Ramos (cell line): ENCODE results near the gene PRDM1.

Experiments used
- in situ Hi-C: fragments of 300-500 bp; cut with MboI; formaldehyde crosslinking; loops from one replicate; pipeline ENCODE4 v1.14.3; 2022; ENCODE audit warnings: low sequenced_read_pairs; ENCODE audit not compliant: unreplicated experiment

The PRDM1 gene

DNA sequence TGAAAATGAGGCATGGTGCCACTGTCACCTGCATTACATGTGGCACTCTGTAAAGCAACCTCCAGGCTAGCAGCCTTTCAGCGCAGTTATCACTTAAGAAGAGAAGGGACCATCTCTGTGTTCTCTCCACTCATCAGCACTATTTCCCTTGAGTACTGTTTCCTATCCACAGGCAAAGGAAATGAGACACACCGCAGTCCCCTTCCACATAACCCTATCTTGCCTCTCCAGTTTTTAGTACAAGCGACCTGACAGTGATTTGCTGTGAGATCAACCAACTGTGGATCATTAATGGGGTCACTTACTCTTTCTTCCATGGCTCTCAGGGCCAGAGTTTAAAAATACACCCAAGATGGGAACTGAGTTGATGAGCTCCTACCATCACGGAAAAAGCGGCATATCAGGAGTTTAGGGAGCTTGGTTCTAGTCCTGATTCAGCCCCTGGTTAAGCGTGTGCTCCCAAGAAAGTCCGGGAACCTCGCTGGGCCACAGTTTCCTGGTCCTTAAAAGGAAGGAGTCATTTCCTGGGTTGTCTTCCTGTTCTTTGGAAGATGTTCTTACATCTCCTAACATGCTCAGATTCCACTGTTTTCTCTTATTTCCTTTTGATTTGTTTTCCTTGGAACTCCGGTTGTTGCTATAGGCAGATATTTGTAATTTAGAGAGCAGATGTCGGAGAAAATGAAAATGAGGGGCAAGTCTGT lies 27.3 kb downstream of the PRDM1 start:
- in situ Hi-C loops, result no loop called here

DNA sequence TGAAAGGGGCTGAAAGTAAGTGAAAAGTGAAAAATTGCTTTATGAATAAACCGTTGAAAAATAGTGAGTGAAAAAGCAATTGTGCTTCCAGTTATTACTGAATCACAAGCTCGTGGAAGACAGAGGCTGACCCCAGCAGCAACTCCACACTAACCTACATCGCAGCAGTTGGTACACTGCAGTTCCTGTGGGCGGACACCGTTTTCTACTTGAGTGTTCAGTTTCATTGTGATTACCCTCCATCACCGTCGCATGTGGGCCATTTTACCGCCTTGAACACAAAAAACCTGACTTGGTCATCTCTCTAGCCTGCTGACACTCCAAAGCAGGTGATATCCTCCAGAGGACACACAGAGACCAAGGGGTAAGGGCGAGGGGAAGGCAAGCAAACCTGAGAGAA lies 28.4 kb downstream of the PRDM1 start:
- in situ Hi-C loops, result no loop called here

DNA sequence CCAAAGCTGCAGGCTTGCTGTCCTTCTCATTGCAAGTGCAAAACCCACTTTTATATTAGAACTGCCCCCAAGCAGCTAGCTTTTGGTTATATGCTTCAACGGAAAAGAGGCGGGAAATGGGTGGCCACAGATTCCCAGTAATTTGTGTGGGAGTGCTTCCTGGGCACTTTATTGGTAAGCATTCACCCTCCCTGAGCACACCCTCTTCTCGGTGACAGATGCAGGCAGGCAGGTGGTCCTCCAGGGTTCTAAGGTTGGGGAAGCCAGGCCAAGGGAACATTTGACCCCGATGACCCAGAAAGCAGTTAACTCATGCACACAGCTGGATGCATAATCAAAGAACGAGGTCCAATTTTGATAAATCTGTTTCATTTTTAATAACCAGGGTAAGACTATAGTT lies 29.1 kb downstream of the PRDM1 start:
- in situ Hi-C loops, result no loop called here

DNA sequence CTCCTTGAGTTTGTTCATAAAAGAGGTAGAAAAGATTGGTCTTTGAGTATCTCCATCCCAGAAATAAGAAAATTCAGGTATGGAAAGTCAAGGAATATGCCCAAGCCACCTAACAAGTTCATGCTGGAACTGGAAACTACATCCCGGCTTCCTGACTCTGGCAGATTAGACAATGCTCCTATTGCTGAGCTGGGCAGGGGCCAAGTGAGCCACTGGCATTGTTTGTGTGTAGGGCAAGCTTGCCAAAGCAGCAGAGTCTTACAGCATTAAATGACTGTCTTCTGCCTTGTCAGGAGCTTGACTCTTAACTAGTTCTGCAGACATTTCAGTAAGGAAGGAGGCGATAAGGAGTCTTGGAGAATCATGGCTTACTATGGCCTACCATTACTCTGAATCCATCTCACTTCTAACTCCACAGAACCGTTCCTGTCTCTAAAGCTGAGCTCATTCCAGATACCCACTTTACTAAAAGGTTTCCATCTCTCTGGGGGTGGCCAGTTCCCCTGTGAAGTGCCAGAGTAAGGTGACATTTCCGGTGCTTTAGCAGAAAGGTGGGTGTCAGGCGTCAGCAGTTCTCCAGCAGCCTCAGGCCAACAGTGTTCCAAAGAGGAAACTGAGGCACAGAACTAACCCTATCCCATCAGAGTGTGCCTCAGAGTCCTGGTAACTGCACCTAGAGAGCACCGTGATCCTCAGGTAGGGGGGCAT lies 30.1 kb downstream of the PRDM1 start:
- in situ Hi-C loops, result no loop called here

DNA sequence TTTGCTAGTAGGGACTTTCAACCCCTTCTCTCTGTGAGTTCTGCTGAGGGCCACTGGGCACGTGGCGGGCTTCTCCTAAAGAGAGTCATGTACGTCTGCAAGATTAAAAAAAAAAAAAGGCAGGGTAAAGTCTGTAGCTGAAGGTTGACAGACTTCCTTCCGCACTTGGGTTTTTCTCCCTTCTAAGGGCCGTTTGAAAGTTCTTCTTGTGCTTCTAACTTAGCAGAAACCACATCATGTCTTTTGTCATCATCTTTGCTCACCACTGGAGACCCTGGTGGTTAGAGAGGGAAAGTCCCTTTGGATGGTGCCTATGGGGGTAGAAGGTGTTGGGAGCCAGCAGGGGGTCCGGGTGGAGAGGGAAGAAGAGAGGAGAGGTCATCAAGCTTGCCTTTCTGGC lies 31.4 kb downstream of the PRDM1 start:
- in situ Hi-C loops, result no loop called here

DNA sequence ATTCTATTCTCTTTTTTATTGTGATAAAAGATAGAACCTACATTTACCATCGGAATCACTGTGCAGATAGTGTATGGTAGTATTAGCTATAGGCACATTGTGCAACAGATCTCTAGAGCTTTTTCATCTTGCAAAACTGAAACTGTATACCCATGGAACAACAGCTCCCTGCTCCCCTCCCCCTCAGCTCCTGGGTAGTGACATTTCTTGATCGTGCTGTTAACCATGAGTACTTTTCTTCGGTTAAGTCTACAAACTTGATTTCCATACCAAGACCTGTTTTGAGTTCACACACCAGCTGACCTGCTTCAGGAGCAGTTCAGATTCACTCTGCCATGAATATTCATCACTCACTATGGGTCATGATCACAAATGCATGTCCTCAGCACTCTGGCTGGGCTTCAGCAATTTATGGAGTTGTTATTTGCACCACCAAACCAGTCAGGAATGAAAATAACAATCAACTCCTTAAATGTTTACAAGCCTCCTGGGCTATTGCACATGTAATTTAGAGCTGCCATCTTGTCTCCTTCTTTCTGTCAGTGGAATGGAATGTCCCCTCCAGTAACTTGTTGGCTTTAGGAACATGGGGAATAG lies 32.8 kb downstream of the PRDM1 start:
- in situ Hi-C loops, result no loop called here

DNA sequence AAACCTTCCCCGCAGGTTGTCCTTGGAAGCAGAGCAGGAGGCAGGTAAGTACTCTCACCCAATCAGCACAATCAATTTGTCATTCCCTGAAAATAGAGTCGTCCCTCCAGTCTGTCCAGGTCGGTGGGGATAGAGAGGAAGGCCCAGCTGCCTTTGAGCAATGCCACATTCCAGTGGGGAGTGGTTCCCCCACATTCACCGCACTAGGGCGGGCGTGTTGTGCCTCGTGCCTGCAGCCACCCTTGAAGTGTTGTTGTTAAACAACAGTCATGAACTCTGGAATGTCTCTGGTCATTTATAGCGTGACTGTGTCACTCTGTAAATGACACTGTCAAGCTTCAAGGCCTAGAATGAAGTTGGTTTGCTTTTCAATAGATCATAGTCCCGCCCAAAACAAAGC lies 33.4 kb downstream of the PRDM1 start:
- in situ Hi-C loops, result no loop called here

DNA sequence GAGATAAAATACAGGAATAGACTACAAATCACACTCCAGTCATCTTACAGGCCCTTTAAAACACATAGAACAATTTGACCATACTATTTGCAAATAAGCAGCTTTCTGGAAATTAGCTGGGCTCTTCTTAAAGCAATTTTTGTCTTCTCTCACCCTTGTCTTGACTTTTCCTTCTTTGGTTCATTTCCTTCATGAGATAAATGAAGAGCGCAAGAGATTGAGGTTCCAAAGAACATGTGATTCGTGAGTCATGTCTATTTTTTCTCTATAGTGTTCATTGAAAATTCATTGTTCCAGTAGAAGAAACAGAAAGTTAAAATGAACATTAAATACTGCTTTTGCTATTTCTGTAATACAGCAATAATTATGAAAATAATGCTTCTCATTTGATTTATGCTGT lies 33.9 kb downstream of the PRDM1 start:
- in situ Hi-C loops, result no loop called here

DNA sequence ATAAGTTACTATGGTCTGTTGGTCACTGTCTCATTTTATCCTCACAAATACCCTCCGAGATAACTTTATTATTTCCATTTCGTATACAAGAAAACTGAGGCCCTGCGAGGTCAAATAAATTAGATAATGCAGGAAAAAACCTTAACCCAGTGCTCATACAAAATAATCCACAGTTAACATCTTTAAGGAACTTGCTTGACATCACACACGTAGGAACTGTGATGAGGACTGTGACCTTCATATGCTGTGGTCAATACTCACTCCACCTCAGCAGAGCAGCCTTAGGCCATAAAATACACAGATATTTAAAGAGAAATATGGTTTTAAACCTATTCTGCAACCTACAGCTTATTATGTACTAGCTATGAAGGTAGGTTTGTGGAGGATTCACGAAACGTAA lies 34.3 kb downstream of the PRDM1 start:
- in situ Hi-C loops, result no loop called here

DNA sequence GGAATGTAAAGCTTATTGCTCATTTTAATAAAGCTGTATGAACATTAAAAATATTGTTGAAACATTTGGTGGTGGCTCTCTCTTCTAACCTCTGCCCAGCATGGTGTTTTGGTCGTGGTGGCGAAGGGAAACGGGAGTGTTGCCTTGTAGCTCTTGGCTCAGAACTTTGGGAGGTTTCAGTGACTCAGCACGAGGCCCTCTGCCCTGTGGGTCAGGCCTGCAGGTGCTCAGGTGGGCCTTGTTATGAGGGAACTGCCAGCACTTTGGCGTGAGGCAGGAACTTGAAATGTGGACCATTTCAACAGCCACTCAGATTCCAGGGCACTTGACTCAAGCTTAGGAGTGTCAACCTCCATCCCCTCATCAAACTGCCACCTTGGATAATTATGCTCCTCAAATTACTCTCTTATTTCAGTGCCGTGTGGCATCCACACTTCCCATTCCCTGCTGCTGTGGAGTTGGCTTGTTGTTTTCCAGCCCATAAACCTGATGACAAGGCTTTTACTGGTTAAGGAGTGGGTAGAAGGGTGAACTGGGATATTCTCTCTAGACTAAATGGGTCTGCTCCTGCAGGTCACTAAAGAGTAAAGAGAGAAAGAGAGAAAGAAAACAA lies 36.3 kb downstream of the PRDM1 start:
- in situ Hi-C loops, result no loop called here

DNA sequence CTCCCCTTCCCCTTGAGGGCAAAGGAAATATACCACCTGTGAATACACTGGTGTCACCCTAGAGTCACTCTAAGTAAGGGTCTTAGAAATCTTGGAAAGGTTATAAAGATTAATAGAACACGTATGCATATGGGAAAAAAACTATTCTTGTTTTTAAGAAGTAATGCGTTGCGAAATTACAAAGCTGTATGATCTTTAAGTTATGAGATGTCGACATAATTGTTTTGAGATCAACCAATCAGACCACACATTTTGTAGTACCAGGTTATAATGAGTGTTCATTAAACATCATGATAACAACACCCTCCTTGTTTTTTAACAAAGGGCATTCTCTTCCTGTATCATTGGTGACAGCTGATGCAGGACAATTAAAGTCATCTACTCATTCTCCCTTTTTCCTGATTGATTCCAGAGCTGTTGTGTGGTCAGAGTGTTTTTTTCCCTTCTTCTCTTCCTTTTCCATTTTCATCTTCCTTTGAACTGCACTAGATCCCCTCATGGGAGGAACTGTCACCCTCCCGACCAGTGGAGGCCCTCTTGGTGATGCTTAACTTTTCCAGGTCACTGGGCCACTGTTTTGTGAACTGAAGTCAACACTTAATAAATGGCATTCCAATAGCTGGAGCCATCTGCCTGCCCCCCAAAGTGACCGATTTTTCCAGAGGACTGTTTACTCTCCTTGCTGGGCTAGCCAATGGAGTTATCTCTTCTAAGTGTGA lies 37.0 kb downstream of the PRDM1 start:
- in situ Hi-C loops, result no loop called here

DNA sequence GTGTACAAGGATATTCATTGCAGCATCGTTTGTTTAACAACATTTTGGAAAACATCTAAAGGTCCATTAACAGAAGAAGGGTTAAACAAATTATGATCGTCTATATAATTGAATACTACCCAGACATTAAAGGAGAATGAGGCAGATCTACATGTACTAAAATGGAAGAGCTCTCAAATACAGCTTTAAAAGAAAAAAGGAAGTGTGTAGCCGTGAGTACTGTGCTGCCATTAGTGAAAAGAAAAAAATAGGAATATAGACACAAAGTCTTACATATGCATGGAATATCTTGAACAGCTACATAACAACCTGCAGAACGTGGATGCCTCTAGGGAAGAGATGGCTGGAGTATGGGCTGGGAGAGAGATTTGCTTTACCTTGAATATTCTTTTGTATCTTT lies 37.9 kb downstream of the PRDM1 start:
- in situ Hi-C loops, result no loop called here

DNA sequence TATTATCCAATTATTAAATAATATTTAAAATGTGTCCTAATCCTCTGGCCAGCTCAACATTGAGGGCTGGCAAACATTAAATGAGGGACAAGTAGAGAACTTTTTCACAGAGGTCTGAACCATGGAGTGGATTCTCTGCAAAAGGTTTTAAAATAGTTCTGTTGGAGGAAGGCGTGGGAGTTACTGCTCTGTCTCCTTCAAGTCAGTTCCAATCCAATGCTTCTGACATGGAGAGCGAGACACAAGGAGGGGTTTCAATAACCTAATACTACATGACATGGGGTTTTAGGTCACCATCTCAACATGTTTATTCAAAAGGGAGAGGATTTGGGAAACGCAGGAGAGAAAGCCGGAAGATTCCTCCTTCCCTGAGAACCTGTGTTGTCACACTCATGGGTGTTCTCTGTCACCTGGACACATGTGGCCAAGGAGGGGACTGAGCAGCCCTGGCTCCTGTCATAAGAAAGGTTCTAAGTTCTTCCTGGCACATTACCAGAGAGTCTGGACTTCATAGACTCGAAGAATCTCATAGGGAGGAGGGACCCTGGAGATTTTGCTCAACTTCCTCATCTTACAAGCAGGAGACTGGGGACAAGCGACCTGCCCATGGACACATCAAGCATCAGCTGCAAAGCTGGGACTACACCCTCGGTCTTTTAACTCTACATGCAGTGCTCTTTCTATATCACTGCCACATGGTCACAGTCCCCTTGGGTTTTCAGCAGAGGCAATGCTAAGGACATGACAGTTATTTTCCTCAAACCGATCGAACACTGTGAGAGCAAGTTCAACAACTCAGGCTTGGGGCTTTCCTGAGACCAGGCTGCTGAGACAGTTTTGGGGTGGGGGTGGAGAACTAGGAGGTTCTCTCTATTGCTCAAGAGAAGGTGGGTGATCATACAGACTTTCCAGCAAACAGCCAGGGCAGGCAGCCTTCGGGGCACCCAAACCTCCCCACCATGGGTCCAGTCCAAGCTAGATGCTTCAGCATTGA lies 38.6 kb downstream of the PRDM1 start:
- in situ Hi-C loops, result no loop called here

DNA sequence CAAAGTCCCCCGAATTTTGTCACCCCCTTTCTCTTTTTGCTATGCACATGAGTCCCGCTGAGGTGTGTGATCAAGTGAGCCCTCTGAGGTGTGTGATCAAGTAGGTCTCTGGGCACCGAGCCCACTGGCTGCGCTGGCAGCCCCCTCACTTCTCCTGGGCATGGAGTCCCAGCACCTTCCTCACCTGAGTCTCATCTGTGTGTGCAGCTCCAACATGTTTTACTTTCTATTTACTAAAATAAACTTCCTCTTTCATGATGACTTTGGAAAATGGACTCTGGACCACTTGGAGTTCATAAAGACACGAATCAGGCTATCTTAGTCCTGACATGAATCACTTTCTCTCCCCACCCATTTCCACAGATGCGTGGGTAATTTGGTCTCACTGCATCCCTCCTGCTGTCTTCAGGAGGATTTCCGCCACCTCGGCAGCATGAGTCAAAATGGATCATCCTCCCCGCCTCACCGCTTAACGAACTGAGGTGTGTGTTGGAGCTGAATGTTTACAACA lies 39.8 kb downstream of the PRDM1 start:
- in situ Hi-C loops, result no loop called here

DNA sequence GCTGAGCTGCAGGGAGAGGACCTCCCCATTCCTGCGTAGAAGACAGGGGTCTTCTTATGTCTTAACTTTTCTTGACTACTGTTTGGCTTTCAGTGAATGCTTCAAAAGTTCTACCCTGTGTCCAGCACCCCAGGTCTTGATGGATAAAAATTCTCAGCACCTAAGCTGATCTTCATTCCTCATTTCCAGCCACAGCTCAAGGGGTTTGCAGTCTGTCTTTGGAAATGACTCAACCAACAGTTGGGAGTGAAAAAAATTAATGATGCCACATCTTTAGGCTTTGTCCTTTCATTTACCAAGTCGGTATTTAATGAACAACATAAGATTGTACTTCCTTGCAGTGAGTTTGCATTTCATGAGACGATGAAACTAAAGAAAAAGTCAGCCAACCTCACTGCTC lies 40.3 kb downstream of the PRDM1 start:
- in situ Hi-C loops, result no loop called here

DNA sequence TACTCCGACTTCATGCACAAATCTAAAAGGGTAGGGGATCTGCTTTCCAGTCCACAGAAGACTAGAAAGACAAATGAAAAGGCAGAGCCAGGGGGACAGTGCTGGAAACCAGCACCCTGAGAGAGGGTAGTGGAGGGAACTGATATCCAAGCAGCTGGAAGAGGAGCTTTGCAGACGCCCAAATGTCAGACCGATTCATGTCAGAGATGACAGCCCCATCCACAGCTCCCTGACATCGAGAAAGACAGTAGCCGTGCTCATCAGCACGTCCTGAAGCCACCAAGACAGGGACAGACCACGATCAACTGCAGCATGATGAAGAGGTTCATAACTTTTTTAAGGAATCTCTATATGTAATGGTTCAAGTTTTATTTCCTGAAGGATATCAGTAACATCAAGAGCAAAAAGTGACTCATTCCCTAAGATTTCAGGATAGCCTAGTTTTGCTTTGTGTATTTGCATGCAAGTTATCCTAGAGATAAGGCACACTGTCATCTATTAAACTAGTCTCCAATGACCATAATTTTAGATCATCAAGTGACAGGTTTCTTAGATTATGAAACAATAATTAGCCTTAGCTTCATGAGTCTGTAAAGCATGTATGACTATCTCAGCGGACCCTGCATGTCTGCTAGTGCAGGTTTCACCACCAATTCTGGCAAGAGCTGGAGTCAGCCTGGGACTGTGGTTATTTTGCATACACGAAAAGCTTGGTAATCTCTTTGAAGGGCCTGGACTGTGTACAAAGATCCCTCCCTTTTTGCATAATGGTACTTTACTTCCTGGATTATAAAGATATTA lies 43.0 kb downstream of the PRDM1 start:
- in situ Hi-C loops, result no loop called here

DNA sequence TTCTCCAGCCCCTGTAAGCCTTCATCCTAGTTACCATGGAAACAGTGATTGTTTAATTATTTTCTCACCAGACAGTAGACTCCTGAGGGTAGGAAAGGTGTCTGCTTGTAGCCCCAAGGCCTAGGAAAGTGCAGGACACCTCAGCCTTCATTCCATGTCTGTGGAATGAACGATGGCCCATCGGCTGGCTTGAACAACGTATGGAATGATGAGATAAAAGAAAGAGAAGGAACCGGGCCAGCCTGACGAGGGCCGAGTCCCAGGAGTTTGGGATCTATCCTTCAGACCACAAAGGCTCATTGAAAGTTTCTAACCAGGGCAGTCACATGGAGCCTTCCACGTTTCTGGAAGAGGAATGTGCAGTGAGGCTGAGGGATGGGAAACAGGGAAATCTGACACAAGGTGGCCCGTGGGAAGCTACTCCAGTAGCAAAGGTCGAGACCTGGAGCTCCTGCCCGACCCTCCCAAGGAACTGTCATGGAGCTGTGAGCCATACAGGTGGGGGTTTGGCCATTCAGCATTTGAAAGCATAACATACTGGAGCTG lies 46.1 kb downstream of the PRDM1 start:
- in situ Hi-C loops, result no loop called here

DNA sequence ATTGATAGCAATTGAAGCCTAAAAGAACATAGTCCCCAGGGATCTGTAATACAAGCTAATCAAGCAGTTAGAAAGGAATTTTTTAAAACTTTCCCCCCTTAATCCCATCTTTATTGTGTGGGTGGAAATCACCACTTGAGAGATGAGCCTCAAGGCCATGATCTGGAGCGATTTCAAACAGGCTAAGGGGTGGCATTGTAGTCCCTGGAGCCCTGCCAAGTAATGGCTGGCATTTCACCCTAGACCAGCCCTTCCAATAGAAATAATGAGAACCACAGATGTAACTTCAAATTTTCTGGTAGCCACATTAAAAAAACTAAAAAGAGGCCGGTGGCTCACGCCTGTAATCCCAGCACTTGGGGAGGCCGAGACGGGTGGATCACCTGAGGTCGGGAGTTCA lies 46.9 kb downstream of the PRDM1 start:
- in situ Hi-C loops, result no loop called here
